NCI-H82 (cell line): ENCODE data around the gene CHRNB1.
A peak's percentile ranks its signal among the peaks of the same experiment; 100 is the strongest.

Experiments used
- DNase-seq: peaks from one replicate; lab custom pipeline; 2025; lab: John Stamatoyannopoulos, UW

The CHRNB1 gene

GRCh38 chr17:7414837-7415236 lies 30.0 kb upstream of the CHRNB1 start:
- DNase-seq = no peak

GRCh38 chr17:7415784-7416183 lies 29.1 kb upstream of the CHRNB1 start:
- no peak for DNase-seq

- no peak for DNase-seq
Measured at GRCh38 chr17:7416323-7416722, 28.5 kb upstream of the CHRNB1 start.

- no peak for DNase-seq
Measured at GRCh38 chr17:7417056-7417655, 27.7 kb upstream of the CHRNB1 start.

DNA sequence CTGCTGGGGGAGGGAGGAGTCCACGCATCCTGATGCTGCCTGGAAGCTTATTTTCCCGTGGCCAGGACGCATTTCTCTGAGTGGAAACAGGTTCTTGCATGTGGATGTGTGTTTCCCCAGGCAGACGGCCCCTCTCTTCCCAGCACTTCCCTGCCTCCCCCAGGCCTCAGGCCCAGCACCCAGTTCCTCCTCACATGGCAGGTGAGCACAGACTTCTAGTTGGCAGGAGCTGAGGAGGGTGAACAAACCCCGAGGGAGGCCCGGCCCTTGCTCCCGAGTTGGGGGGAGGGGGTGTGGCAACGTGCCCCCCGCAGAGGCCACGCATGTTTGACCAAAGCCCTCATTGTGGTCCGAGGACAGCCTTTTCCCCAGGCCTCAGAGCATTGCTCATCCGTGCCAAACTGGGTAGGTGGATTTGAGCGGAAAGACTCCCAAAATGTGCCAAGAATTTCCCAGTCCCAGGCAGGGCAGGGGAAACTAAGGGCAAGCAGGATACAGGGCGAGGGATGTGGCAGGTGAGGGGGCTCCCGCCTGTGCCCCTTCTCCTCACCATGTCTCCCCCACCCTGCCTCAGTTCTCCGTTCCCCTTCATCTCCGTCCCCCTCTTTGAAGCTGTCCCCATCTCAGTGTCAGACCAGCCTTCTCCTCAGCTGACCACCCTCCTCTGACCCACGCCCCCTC lies 26.2 kb upstream of the CHRNB1 start:
- DNase-seq = no peak

- no peak for DNase-seq
Measured at GRCh38 chr17:7419819-7420610, 24.8 kb upstream of the CHRNB1 start, which contains the start of gene SPEM1. Gene SPEM1 (plus strand): TSS chr17:7420324. CDS start chr17:7420385, 61 bp downstream.

DNA sequence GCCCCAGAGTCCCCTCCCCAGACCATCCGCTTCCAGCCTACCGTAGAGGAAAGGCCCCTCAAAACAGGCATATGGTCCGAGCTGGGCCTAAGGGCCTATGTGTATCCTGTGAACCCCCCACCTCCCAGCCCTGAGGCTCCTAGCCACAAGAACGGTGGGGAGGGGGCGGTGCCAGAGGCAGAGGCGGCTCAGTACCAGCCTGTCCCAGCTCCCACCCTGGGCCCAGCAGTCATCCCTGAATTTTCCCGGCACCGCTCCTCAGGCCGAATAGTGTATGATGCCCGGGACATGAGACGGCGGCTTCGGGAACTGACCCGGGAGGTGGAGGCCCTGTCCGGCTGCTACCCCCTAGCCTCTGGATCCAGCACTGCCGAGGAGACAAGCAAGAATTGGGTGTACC lies 23.7 kb upstream of the CHRNB1 start:
- no peak for DNase-seq

GRCh38 chr17:7423679-7424078 lies 21.2 kb upstream of the CHRNB1 start:
- DNase-seq = no peak

GRCh38 chr17:7425316-7425715 lies 19.5 kb upstream of the CHRNB1 start, which contains the start of gene SPEM2:
Gene SPEM2 (plus strand): TSS chr17:7425616. CDS start chr17:7425689, 73 bp downstream.
- no peak for DNase-seq

- DNase-seq = no peak
Measured at GRCh38 chr17:7425756-7426155, 19.1 kb upstream of the CHRNB1 start.

DNA sequence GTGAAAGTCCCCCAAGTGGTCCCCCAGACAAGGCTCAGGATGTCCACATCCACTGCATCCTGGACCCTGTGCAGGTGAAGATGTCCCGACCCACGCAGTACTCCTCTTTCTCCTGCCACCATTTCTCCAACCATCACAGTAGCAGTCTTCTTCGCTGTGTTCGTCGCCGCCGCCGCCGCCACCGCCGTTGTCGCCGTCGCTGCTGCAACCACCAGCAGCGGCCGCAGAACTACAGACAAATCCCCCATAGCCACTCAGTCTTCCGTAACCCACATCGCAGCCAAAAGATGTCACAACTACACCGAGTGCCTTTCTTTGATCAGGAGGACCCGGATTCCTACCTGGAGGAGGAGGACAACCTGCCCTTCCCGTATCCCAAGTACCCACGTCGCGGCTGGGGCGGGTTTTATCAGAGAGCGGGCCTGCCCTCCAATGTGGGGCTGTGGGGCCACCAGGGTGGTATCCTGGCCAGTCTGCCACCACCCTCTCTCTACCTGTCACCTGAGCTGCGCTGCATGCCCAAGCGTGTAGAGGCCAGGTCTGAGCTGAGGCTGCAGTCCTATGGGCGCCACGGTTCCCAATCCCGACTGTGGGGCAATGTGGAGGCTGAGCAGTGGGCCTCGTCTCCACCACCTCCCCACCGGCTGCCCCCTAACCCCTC lies 18.5 kb upstream of the CHRNB1 start:
- no peak for DNase-seq

DNA sequence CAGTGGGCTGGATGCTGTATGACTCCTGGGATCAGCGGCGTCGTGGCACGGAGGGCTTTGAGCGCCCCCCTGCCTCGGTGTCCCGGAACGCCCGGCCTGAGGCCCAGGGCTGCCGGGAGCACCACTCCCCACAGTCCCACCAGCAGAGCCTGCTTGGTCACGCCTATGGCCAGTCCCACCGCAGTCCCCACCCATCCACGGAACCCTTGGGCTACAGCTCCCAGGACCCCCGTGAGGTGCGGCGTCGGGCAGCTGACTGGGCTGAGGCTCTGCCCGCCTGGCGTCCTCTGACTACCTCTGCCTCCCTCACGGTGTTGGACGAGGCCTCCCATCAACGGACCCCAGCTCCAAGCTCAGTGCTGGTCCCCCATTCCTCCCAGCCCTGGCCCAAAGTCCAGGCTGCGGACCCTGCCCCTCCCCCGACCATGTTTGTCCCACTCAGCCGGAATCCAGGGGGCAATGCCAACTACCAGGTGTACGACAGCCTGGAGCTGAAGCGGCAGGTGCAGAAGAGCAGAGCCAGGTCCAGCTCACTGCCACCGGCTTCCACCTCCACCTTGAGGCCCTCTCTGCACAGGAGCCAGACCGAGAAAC lies 17.9 kb upstream of the CHRNB1 start:
- DNase-seq = no peak

- DNase-seq = no peak
Measured at GRCh38 chr17:7427549-7427948, 17.3 kb upstream of the CHRNB1 start.

GRCh38 chr17:7428557-7428956 lies 16.3 kb upstream of the CHRNB1 start, which contains the start of gene SPEM3:
Gene SPEM3 (plus strand): TSS chr17:7428857. CDS start chr17:7428903, 46 bp downstream.
- no peak for DNase-seq

- no peak for DNase-seq
Measured at GRCh38 chr17:7429722-7430121, 15.1 kb upstream of the CHRNB1 start.

DNA sequence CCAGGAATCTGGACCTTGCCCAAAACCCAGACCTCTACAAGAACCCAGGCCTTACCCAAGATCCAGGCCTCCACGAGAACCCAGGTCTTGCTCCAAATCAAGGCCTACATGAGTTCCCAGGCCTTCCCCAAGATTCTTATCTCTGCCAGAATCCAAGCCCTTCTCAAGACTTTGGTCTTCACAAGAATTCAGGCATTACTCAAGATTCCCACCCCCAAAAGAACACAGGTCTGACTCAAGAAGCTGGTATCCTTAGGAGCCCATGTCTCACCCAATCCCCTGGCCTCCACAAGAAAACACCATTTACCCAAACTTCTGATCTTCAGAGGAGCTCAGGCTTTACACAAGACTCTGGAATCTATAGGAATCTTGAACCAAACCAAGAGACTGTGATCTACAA lies 13.6 kb upstream of the CHRNB1 start:
- DNase-seq = no peak

DNA sequence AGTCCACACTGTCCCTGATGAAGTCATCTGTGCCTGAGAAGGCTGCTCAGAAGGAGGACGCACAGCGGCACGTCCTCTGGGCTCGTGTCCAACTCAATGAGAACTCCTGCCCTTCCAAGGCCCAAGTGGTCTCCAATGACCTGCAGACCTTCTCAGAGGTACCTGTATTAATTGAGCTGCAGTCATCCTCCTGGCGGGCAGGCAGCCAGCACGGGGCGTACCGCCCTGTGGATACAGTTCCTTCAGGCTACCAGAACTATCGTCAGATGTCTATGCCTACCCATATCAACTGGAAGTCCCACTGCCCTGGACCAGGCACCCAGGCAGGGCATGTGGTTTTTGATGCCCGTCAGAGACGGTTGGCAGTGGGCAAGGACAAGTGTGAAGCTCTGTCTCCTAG lies 12.6 kb upstream of the CHRNB1 start:
- no peak for DNase-seq

DNA sequence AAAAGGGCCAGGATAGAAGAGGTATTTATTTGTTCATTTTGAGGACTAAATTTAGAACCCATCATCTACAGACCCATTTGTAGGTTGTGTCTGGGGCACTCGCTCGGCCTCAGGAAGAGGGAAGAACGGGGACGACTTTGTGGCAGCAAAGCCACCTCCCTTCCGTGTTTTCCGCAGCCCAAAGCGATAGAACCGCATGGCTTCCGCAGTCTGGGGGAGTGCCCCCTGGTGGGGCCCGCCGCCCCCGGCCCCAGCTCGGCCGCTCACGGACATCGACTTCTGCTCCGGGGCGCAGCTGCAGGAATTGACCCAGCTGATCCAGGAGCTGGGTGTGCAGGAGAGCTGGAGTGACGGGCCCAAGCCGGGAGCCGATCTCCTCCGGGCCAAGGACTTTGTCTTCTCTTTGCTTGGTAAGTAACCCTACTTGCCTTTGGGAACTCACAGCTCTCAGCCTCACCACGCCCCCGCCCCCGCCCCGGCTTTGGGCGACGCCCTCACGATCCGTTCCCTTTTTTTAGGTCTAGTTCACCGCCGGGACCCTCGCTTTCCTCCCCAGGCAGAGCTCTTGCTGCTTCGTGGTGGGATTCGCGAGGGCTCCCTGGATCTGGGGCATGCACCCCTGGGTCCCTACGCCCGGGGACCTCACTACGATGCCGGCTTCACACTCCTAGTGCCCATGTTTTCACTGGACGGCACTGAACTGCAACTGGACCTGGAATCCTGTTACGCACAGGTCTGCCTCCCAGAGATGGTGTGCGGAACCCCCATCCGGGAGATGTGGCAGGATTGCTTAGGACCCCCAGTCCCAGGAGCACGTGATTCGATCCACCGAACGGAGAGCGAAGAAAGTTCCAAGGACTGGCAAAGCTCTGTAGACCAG lies 8.9 kb upstream of the CHRNB1 start:
- peak; percentile 73 for DNase-seq

DNA sequence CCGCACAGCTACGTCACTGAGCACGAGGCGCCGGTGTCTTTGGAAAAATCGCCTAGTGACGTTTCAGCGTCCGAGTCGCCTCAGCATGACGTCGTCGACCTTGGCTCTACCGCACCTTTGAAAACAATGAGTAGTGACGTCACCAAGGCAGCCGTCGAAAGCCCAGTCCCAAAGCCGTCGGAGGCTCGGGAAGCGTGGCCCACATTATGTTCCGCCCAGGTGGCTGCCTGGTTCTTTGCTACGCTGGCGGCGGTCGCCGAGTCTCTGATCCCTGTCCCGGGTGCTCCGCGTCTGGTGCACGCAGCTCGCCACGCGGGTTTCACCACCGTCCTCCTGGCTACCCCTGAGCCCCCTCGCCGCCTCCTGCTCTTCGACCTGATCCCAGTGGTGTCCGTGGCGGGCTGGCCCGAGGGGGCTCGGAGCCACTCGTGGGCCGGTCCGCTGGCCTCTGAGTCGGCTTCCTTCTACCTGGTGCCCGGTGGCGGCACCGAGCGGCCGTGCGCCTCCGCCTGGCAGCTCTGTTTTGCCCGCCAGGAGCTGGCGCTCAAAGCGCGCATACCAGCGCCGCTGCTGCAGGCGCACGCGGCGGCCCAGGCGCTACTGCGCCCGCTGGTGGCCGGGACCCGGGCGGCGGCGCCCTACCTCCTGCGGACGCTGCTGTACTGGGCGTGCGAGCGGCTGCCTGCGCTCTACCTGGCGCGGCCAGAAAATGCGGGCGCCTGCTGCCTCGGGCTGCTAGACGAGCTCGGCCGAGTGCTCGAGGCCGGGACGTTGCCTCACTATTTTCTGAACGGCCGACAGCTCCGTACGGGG lies 8.1 kb upstream of the CHRNB1 start:
- peak; percentile 91 for DNase-seq

- DNase-seq = no peak
Measured at GRCh38 chr17:7437369-7437863, 7.4 kb upstream of the CHRNB1 start.
